GM18499 (cell line): ENCODE results near the gene TYW5.

ENCODE experiments used
- ATAC-seq: cut with Tn5 transposase; IDR thresholded peaks from one replicate; pipeline ENCODE4 v1.9.1; 2021; ENCODE audit warnings: moderate number of reproducible peaks; ENCODE audit not compliant: insufficient read depth, unreplicated experiment

Gene TYW5

GRCh38 chr2:199955339-199956061 is at the start of gene TYW5, which contains the start of gene MAIP1:
TSS of gene TYW5 (minus strand) at chr2:199955491. CDS start at chr2:199955470, 21 bp downstream.
TSS of gene MAIP1 (plus strand) at chr2:199955582. CDS start at chr2:199955799, 217 bp downstream.
- peak; percentile 74 for ATAC-seq

- ATAC-seq = no peak
Measured at GRCh38 chr2:200003444-200003843, 48.2 kb upstream of the TYW5 start.

- ATAC-seq = no peak
Measured at GRCh38 chr2:200000444-200001163, 45.3 kb upstream of the TYW5 start.

- ATAC-seq = no peak
Measured at GRCh38 chr2:199999166-199999565, 43.9 kb upstream of the TYW5 start.

GRCh38 chr2:199997296-199997695 is 42.0 kb upstream of the TYW5 start:
- no peak for ATAC-seq

- ATAC-seq = no peak
Measured at GRCh38 chr2:199994896-199995295, 39.6 kb upstream of the TYW5 start.

- no peak for ATAC-seq
Measured at GRCh38 chr2:199994371-199994770, 39.1 kb upstream of the TYW5 start.

- ATAC-seq = no peak
Measured at GRCh38 chr2:199992296-199992695, 37.0 kb upstream of the TYW5 start.

GRCh38 chr2:199991691-199992090 is 36.4 kb upstream of the TYW5 start:
- no peak for ATAC-seq

GRCh38 chr2:199989822-199990221 is 34.5 kb upstream of the TYW5 start:
- ATAC-seq = no peak

- no peak for ATAC-seq
Measured at GRCh38 chr2:199988151-199988550, 32.9 kb upstream of the TYW5 start.

- no peak for ATAC-seq
Measured at GRCh38 chr2:199987586-199987985, 32.3 kb upstream of the TYW5 start.

GRCh38 chr2:199985625-199986207 is 30.4 kb upstream of the TYW5 start:
- ATAC-seq = no peak

- no peak for ATAC-seq
Measured at GRCh38 chr2:199984755-199985154, 29.5 kb upstream of the TYW5 start.

GRCh38 chr2:199984159-199984558 is 28.9 kb upstream of the TYW5 start:
- no peak for ATAC-seq

- ATAC-seq = no peak
Measured at GRCh38 chr2:199983534-199983933, 28.2 kb upstream of the TYW5 start.

- no peak for ATAC-seq
Measured at GRCh38 chr2:199982126-199982843, 27.0 kb upstream of the TYW5 start.

GRCh38 chr2:199979832-199980628 is 24.7 kb upstream of the TYW5 start:
- ATAC-seq = no peak

GRCh38 chr2:199979398-199979797 is 24.1 kb upstream of the TYW5 start:
- ATAC-seq = no peak

GRCh38 chr2:199977984-199978415 is 22.7 kb upstream of the TYW5 start:
- peak; percentile 75 for ATAC-seq
